Hepatocyte (in vitro differentiated cells): ENCODE results near the gene VCL. TPM values are rescaled to one million over a fixed set of nuclear protein-coding genes. Genes with fewer than 3 reads are reported as not detected.
A peak's percentile ranks its signal among the peaks of the same experiment; 100 is the strongest.

ENCODE experiments used
- DNase-seq: peaks from one replicate; pipeline ENCODE4 v3.0.0-alpha.2; 2016; ENCODE audit warnings: low spot score
- H2AFZ ChIP-seq: fragments of 200-600 bp; sonication (generic); 2 replicates; pipeline ENCODE4 v1.6.0; 2016; ENCODE audit warnings: antibody characterized with exemption, mild to moderate bottlenecking
- H3K27ac ChIP-seq: fragments of 200-600 bp; sonication (generic); 2 replicates; pipeline ENCODE4 v1.5.1; 2016; ENCODE audit warnings: mild to moderate bottlenecking
- H3K27me3 ChIP-seq: fragments of 200-600 bp; sonication (generic); 2 replicates; pipeline ENCODE4 v1.6.1; 2016
- H3K36me3 ChIP-seq: fragments of 200-600 bp; sonication (generic); replicated peaks from 2 replicates; pipeline ENCODE4 v1.5.1; 2016; ENCODE audit warnings: low read depth; ENCODE audit not compliant: insufficient read depth
- H3K4me1 ChIP-seq: fragments of 200-600 bp; sonication (generic); 2 replicates; pipeline ENCODE4 v1.5.1; 2016; ENCODE audit warnings: mild to moderate bottlenecking, moderate library complexity; ENCODE audit not compliant: insufficient read depth
- H3K4me2 ChIP-seq: fragments of 200-600 bp; sonication (generic); 2 replicates; pipeline ENCODE4 v1.6.0; 2016
- H3K4me3 ChIP-seq: fragments of 200-600 bp; sonication (generic); 2 replicates; pipeline ENCODE4 v1.5.1; 2016; ENCODE audit warnings: mild to moderate bottlenecking
- H3K79me2 ChIP-seq: fragments of 200-600 bp; sonication (generic); 2 replicates; pipeline ENCODE4 v1.6.0; 2017; ENCODE audit warnings: mild to moderate bottlenecking
- H3K9me2 ChIP-seq: fragments of 200-600 bp; sonication (generic); replicated peaks from 2 replicates; pipeline ENCODE4 v1.6.0; 2017; ENCODE audit warnings: mild to moderate bottlenecking; ENCODE audit not compliant: insufficient read depth
- H3K9me3 ChIP-seq: fragments of 200-600 bp; sonication (generic); 2 replicates; pipeline ENCODE4 v1.5.1; 2016; ENCODE audit warnings: low read depth, mild to moderate bottlenecking
- H4K20me1 ChIP-seq: fragments of 200-600 bp; sonication (generic); 2 replicates; pipeline ENCODE4 v1.6.0; 2016; ENCODE audit warnings: mild to moderate bottlenecking; ENCODE audit not compliant: insufficient read depth, poor library complexity, severe bottlenecking
- CTCF ChIP-seq: fragments of 200-600 bp; sonication (generic); IDR thresholded peaks from 2 replicates; pipeline ENCODE4 v1.5.1; 2016; ENCODE audit warnings: antibody characterized with exemption, mild to moderate bottlenecking; ENCODE audit not compliant: poor library complexity
- EZH2 ChIP-seq: fragments of 200-600 bp; sonication (generic); IDR thresholded peaks from 2 replicates; pipeline ENCODE4 v1.6.1; 2016; ENCODE audit warnings: antibody characterized with exemption, mild to moderate bottlenecking, borderline replicate concordance
- EZH2phosphoT487 ChIP-seq: fragments of 200-600 bp; sonication (generic); IDR thresholded peaks from one replicate; pipeline ENCODE4 v1.6.1; 2018; ENCODE audit warnings: antibody characterized with exemption, mild to moderate bottlenecking, low read depth, moderate library complexity; ENCODE audit not compliant: unreplicated experiment, severe bottlenecking
- WGBS: methylation state at CpG from one replicate; pipeline ENCODE4 v1.1.6; 2016; ENCODE audit warnings: low lambda C conversion rate; ENCODE audit errors: missing lambda C conversion rate; 5-methylcytosine and 5-hydroxymethylcytosine counted together
- polyA plus RNA-seq: library from polyadenylated mRNA; unstranded; fragments of >200 nt; fragmentation: Nextera tagmentation; extraction: Ambion mirVana; gene quantifications from 2 replicates; pipeline ENCODE4 v1.2.1, GENCODE V29; 2016
- total RNA-seq: library from RNA; depleted of rRNA; stranded (reverse); fragments of >200 nt; gene quantifications from 2 replicates; pipeline ENCODE4 v1.2.3, GENCODE V29; 2014

The VCL gene
- total and polyA plus RNA-seq, 2 experiments from 2014 or later: 60.8 to 93.4 TPM

- no peak overlapping the region for H3K4me3 ChIP-seq
- H4K20me1 ChIP-seq: peaks cover 14% of the 10 kb centered on the region
- H3K4me1 ChIP-seq: peaks cover 5% of the 10 kb centered on the region
- H3K9me3 ChIP-seq: no peaks in the 10 kb centered on the region
- no peaks in the 10 kb centered on the region for H3K27me3 ChIP-seq
- TF ChIP-seq EZH2: no peak
- no peak for TF ChIP-seq CTCF
- no peak for TF ChIP-seq EZH2phosphoT487
- no peak overlapping the region for H3K27ac ChIP-seq
- H2AFZ ChIP-seq: no peak overlapping the region
- WGBS: 80% methylated on average over 2 of the region's 2 CpGs
- H3K4me2 ChIP-seq: no peak overlapping the region
- peaks cover 74% of the 10 kb centered on the region for H3K79me2 ChIP-seq
- H3K9me2 ChIP-seq: no peaks in the 10 kb centered on the region
- H3K36me3 ChIP-seq: no peaks in the 10 kb centered on the region
- DNase-seq: no peak
These were observed 20.3 kb downstream of the VCL start for GRCh38 chr10:74018241-74018640.

- DNase-seq: peak; percentile 51
- no peaks in the 10 kb centered on the region for H3K27me3 ChIP-seq
- TF ChIP-seq EZH2 (no peak), CTCF (no peak), EZH2phosphoT487 (no peak)
- H3K9me2 ChIP-seq: no peaks in the 10 kb centered on the region
- no peaks in the 10 kb centered on the region for H3K9me3 ChIP-seq
- peaks cover 74% of the 10 kb centered on the region for H3K79me2 ChIP-seq
- H3K36me3 ChIP-seq: no peaks in the 10 kb centered on the region
- peaks cover 10% of the 10 kb centered on the region for H4K20me1 ChIP-seq
- H2AFZ ChIP-seq: no peak overlapping the region
- peak overlapping the region; percentile 57 for H3K27ac ChIP-seq
- WGBS: 38% methylated on average over 4 of the region's 4 CpGs
- H3K4me2 ChIP-seq: peak overlapping the region; percentile 45
- no peak overlapping the region for H3K4me3 ChIP-seq
- peaks cover 16% of the 10 kb centered on the region for H3K4me1 ChIP-seq
These were observed 23.5 kb downstream of the VCL start for GRCh38 chr10:74021248-74022055.

GRCh38 chr10:74022926-74023629 is 25.2 kb downstream of the VCL start:
- TF ChIP-seq CTCF (no peak), EZH2 (no peak), EZH2phosphoT487 (no peak)
- Histone ChIP-seq H4K20me1 (peaks cover 10% of the 10 kb centered on the region), H3K4me1 (peaks cover 17% of the 10 kb centered on the region), H3K9me2 (no peaks in the 10 kb centered on the region), H3K9me3 (no peaks in the 10 kb centered on the region), H3K4me3 (no peak overlapping the region), H3K27ac (no peak overlapping the region), H3K27me3 (no peaks in the 10 kb centered on the region), H3K79me2 (peaks cover 71% of the 10 kb centered on the region), H2AFZ (no peak overlapping the region), H3K4me2 (no peak overlapping the region), H3K36me3 (no peaks in the 10 kb centered on the region)
- no peak for DNase-seq
- WGBS: 54% methylated on average over 5 of the region's 5 CpGs
